GM12873 (cell line): ENCODE results near the gene SCARB1.

ENCODE experiments used
- CTCF ChIP-seq: IDR thresholded peaks from 2 replicates; pipeline ENCODE4 v1.5.1; 2012; ENCODE audit warnings: low read depth, mild to moderate bottlenecking, moderate library complexity, low read length, control low read depth; ENCODE audit not compliant: insufficient read depth; ENCODE audit errors: missing control alignments

The SCARB1 gene

DNA sequence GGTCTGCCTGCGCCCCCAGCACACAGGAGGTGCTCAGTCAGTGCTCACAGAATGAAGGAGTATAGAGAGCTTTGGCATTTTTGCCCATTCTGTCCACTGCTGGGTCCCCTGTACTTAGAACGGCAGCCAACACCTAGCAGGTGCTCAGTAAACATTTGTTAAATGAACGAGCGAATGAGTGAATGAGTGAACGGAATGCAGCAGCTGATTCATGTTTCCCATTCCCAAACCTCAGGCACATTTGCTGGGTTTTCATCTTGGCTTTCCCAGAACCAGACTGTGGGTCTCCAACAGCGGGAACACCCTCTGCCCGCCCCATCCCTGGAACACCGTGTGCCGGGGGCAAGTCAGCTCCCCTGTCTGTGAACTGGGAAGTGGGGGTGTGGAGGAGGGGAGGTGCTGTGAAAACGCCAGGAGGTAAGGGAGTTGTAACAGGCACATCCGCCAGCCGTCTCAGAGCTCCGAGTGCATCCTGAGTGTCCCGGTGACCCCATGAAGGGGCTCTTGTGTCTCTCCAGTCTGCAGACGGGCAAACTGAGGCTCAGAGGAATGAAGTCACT is 47.3 kb downstream of the SCARB1 start:
- no peak for TF ChIP-seq CTCF

GRCh38 chr12:124814741-124815613 is 48.7 kb downstream of the SCARB1 start:
- TF ChIP-seq CTCF: no peak

GRCh38 chr12:124813782-124814181 is 49.9 kb downstream of the SCARB1 start:
- TF ChIP-seq CTCF: no peak

GRCh38 chr12:124812979-124813378 is 50.7 kb downstream of the SCARB1 start:
- TF ChIP-seq CTCF: no peak

DNA sequence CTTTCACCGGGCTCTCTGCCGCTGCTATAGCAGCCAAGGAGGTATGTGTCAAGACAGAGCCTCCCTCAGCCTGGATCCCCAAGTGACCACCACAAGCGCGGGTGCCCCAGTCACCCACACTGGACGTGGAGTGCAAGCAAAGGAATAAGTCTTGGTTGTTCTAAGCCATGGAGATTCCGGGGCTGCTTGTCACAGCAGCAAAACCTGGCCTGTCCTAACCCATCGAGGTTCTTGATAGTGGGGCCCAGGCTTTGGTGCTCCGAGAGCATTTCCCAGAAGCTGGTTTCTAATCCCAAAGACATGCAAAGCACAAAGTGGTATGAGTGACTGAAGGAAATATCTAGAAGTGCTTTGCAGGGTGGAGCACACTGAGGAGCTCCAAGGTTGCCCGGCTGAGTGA is 51.3 kb downstream of the SCARB1 start:
- TF ChIP-seq CTCF: no peak

- no peak for TF ChIP-seq CTCF
Observed at GRCh38 chr12:124811633-124812032, 52.0 kb downstream of the SCARB1 start.

GRCh38 chr12:124809878-124810277 is 53.8 kb downstream of the SCARB1 start:
- no peak for TF ChIP-seq CTCF
